RKO (cell line): ENCODE data around the gene CLIP3.
"Not testable (repeated sequence)": the region's sequence is repeated elsewhere in the genome, so short reads cannot be mapped to it uniquely, and the experiment has no call there.

ENCODE experiments used
- DNase-seq: peaks from one replicate; pipeline ENCODE4 v3.0.0-alpha.2; 2016; ENCODE audit warnings: low spot score

The CLIP3 gene, protein sequence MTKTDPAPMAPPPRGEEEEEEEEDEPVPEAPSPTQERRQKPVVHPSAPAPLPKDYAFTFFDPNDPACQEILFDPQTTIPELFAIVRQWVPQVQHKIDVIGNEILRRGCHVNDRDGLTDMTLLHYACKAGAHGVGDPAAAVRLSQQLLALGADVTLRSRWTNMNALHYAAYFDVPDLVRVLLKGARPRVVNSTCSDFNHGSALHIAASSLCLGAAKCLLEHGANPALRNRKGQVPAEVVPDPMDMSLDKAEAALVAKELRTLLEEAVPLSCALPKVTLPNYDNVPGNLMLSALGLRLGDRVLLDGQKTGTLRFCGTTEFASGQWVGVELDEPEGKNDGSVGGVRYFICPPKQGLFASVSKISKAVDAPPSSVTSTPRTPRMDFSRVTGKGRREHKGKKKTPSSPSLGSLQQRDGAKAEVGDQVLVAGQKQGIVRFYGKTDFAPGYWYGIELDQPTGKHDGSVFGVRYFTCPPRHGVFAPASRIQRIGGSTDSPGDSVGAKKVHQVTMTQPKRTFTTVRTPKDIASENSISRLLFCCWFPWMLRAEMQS

DNA sequence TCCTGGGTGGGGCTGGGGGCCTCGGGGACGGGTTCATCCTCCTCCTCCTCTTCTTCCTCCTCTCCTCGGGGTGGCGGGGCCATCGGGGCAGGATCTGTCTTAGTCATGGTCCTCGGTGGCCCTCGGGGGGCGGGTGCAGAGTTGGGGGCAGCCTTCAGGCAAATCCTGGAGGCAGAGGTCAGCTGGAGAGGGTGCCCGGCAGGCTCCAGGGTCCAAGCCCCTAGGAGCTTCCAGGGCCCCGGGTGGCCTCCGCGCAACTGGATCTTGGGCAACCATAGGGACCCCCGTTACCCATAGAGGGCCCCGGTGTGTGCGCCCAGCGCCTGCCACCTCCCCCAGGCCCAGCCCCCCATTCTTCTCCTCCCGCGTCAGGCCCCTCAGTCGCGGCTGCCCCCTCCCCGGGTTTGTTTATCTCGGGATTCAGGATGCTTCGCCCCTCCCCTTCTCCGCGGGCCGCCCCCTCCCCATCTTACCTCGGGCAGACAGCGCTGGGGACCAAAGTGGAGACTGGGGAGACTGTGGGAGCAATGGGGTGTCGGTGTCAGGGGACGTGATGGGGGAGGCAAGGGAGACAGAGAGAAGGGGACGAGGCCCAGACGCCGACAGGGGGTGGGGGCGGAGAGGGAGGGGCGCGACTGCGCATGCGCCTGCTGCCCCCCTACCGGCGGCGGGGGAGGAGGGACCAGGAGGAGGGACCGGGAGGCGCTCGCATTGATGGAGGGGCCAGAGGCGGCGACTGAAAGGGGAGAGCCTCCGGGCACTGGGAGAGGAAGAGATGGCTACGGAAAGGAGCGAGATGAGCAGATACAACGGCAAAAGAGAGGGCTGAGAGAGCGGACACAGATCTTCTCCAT lies at the start of gene CLIP3:
TSS of gene CLIP3 (minus strand) at position 623 of the 854 bp plus-strand sequence. CDS start at position 107, 516 bp downstream.
- DNase-seq = no peak

DNA sequence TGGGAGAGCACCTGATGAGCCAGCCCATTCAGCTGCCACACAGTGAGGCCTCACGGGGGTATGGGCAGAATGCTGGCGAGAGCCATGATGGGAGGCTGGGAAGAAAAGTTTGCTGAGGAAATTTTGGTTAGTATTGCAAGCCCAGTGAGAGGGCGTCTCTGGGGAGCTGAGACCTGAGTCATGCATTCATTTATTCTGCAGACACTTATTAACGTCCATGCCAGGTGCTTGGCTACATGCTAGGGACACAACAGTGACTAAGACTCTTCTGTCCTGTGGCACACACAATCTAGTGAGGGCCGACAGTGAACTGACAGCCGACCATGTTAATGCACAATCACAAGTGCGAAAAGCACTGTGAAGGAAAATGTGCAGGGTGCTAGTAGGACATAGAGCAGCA lies 49.2 kb upstream of the CLIP3 start:
- no peak for DNase-seq

DNA sequence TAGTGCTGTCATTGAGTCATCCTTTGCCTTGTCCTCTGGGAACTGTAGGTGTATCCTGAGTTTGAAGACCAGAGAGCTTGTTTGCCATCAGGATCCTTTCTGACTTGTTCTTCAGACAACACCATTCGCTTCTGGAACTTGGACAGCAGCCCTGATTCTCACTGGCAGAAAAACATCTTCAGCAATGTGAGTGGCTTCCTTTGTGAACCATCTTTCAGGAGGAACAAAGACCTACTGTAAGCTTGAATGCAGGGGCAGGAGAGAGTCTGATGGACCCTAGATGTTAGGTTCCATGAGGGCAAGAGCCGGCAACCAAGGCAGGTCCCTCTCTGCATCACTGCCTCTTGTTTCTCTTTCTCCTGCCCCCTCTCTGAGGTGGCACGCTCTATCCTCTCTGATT lies 48.7 kb upstream of the CLIP3 start:
- DNase-seq = no peak

DNA sequence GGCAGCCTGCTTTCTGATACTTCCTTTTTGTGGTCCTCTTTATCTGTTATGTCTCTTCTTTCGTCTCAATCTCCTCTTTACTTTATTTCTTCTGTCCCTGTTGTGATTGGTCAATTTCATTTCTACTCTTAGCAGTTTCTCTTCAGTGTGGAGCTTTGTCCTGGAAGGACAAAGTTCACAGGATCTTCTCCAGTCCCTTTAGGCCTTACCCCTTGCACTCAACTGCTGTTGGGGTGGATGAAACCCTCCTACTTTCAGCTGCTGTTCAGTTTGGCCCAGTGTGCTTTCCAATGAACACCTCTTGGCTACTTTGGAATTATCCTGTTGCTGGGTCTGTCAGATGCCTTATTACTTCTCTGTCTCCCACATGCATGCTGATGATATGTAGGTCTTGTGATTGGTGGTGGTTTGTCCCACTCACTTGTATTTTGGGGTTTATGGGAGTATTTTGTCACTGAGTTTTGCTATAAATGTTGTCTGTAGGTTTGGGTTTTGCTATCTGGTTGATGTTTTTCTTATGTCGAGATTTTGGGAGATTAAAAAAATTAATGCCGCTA lies 46.8 kb upstream of the CLIP3 start:
- no peak for DNase-seq

DNA sequence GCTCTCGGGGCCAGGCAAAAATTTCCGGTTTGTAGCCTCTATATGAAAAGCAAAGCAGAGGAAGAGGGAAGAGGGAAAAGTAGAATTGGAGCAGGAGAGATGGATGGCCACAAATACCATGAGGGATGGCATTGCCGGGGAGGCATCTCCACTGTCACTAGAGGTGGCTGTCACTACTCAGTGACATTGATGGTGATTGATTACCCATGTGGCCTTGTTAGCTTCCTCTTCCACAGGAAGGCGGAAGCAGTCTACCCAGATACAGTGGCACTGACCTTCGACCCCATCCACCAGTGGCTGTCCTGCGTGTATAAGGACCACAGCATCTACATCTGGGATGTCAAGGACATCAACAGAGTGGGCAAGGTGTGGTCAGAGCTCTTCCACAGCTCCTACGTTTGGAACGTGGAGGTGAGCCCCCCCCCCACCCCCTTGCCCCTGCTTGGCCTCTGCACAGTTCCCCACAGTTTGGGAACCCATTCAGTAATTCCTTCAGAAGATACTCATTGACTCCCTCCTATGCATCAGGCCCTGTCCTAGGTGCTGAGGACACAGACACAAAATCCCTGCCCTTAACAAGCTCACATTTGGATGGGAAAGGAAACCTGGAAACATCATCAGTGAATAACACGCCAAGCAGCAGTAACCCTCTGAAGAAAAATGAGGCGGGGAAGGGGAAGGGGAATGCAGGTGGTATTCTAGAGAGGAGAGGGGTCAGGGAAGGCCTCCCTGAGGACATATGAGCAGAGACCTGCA lies 40.6 kb upstream of the CLIP3 start:
- no peak for DNase-seq

DNA sequence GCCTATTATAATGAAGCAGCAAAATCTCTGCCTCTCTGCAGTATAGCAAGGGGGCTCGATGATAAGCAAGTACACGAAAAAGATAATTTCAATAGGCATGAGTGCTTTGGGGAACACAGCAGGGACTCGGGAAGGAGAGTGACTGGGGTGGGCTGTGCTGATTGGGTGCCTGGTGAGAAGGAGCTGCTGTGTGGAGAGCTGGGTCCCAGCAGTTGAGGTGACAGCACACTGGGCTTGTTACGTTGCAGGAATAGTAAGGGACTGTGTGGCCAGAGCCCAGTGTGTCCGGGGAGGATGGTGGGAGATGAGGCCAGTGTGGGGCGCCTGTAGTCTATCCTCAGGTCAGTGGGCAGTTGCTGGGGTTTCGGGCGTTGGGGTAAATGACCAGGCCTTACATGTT lies 39.4 kb upstream of the CLIP3 start:
- no peak for DNase-seq

DNA sequence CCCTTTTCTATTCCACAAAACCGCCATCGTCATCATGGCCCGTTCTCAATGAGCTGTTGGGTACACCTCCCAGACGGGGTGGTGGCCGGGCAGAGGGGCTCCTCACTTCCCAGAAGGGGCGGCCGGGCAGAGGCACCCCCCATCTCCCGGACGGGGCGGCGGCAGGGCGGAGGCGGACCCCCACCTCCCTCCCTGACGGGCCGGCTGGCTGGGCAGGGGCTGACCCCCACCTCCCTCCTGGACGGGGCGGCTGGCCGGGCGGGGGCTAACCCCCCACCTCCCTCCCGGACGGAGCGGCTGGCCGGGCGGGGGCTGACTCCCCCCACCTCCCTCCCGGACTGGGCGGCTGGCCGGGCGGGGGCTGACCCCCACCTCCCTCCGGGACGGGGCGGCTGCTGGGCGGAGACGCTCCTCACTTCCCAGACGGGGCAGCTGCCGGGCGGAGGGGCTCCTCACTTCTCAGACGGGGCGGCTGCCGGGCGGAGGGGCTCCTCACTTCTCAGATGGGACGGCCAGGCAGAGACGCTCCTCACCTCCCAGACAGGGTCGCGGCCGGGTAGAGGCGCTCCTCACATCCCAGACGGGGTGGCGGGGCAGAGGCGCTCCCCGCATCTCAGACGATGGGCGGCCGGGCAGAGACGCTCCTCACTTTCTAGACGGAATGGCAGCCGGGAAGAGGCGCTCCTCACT lies 36.3 kb upstream of the CLIP3 start:
- not testable (repeated sequence) for DNase-seq

DNA sequence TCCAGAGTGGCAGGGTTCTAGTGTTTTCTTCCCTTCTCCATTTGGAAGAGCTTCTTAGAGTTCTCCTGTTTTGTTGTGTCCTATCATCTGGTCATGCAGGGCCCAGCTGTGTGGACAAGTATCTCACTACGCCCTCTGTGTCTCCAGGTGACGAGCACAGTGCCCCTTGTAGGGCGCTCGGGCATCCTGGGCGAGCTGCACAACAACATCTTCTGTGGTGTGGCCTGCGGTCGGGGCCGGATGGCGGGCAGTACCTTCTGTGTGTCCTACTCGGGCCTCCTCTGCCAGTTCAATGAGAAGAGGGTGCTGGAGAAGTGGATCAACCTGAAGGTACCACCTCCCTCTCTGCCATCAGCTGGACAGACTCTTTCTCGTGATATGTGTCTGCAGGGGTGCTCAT lies 35.0 kb upstream of the CLIP3 start:
- no peak for DNase-seq

DNA sequence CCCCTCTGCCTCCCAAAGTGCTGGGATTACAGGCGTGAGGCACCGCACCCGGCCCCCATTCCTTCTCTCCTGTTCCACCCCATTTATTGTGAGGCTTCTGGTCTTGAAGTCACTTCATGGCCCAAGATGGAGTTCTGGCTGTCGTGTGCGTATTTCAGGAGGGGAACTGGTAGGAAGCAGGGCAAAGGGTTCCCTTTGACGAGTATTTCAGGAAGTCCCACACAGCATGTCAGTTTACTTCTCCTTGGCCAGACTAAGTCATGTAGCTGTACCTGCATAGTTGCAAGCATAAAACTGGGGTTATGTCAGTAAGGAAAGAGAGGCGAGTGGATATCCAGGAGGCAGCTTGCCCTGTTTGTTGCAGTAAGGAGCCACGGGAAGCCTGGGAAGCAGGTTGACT lies 32.2 kb upstream of the CLIP3 start:
- DNase-seq = no peak

DNA sequence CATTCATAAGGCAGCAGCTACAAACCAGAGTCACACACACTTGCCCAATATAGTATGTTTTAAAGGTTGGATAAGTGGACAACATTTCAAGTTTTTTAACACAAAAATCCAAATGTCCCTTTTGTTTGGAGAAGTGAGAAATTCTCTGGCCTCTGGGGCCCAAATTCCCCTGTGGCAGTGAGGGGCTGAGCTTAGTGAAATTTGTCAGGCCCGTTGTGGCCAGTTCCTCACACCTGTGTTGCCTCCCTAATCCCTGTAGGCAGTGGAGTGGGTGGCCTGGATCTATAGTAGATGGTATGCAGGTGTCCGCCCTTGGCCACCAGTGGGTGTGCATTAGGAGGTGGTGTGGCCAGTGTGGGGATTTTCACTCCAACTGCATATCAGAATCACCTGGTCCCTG lies 28.7 kb upstream of the CLIP3 start:
- DNase-seq = no peak

DNA sequence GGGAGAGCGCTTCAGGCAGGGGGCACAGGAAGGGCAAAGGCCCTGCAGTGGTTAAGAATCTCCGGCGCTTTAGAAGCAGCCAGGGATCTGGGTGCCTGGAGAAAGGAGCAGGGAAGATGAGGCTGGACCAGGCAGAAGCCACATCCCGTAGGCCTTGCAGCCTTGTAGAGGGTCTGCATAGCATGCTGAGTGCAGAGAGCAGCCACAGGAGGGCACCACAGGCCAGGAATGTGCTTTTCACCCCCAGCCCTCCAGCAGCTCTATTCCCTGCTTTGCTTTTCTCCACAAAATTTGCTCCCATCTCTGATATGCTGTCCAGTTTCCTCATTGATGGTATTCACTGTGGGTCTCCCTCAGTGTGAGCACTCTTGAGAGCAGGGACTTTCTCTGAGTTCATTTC lies 27.8 kb upstream of the CLIP3 start:
- DNase-seq = peak; percentile 39

DNA sequence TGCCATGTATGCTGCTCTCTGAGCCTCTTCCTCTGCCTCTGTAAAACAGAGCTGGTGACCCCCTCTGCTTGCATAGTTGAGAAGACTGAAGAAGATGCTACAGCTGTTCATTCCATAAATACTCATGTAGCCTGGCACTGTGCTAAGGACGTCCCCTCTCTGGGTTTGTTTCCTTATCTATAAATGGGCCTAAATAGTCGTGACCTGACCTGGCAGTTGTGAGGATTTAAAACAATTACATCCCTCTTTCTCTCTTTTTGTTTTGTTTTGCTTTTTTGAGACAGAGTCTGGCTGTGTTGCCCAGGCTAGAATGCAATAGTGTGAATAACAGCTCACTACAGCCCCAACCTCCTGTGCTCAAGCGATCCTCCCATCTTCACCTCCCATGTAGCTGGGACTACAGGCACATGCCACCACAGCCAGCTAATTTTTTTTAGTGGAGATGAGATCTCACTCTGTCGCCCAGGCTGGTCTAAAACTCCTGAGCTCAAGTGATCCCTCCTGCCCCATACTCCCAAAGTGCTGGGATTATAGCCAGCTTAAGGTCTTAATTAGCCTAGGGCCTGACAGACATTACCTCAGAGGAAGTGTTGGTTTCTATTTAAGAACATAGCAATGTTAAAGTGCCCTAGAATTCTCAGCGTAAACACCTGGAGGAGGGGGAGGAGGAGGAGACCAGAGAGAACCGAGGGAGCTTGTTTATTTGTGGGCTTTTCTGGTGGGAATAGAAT lies 26.7 kb upstream of the CLIP3 start:
- DNase-seq = no peak

DNA sequence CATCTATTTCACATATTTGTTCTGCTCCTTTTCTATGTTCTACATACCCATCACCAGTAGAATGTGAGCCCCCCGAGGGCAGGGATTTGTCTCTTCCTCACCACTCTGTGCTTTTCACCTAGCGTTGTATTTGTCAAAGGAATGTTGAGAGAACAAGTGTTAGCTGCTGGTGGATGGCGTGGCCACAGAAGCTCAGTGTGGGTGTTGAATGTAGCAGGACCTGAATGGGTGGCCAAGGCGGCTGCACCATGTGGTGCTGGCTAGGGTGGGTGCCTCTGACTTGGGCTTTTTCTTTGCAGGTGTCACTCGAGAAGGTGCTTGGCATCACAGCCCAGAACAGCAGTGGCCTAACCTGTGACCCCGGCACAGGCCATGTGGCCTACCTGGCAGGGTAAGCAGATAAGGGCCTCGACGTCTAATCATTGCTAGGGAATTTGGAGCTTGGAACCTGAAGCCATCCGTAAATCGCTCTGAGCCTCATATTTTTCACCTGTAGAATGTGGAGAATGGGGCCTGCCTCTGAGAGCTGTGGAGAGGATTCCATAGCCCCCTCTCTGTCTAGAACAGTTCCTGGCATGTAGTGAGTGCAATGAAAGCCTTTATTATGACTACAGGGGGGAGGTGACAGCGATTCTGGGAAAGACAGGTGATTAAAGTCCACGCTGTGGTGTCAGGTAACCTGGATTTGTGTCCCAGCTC lies 26.0 kb upstream of the CLIP3 start:
- no peak for DNase-seq

DNA sequence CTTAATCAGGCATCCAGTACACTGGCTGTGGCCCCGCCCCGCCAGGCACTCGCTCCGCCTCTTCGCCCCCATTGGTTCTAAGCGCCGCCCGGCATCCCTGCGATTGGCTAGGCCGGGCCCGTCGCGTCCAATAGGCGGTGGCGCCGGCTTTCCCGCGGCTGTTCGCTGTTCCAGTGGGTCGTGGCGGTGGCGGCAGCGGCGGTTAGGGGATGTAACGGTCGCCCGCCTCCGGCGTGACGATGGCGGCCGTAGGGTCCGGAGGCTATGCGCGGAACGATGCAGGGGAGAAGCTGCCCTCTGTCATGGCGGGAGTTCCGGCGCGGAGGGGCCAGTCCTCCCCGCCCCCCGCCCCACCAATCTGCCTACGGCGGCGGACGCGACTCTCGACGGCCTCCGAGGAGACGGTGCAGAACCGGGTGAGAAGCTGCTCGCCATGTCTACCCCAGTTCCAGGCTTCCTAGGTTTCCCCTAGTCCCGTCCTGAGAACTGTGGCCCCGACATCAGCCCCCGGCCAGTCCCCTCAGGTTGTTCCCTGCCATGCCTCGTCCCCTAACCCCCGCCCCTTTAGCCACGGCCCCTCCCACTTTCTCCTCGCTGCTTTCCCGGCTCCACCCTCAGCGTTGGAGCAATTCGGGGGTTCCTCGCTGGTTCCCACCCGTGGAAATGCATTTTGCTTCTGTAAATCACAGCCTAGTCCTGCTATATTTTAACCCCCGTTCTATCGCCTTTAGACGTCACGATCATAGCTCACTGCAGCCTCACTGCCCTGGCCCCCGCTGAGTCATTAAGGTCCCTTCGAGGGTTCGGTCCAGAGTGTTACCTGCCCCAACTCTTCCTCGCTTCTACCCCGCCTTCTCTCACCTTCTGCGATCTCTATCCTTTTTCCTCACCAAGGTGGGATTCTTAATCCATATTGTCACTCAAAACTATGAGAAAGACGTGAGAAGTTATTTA lies 22.3 kb upstream of the CLIP3 start, which contains the start of gene WDR62:
TSS of gene WDR62 (plus strand) at position 165 of the 954 bp plus-strand sequence. CDS start at position 240, 75 bp downstream.
- peak; percentile 91 for DNase-seq

DNA sequence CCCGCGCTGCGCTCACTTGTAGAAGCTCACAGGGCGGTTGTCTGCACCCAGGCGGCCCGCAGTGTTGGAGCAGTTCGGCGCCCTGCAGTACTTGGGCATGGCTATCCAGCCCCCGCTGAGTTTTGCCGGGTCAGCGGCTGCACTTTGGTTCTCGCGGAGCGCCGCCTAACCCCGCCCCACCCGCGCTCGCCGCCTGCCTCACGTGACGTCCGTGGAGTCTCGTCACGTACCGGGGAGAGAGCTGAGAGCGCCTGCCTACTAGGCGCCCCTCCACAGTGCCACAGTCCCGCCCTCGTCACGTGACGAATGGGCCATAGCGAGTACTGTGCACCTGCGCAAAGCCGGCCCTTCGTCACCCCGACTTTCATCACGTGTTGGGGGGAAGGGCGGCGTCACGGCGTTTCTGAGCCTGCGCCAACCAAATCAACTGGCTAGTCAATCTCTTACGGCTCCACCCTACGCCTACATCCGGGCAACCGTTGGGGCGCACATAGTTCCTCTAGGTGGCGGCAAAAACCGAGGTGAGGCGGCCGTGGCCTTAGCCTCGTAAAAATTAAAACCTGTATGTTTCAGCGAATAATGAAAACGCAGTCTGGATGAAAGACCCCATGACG lies 21.6 kb upstream of the CLIP3 start, which contains the start of gene THAP8:
TSS of gene THAP8 (minus strand) at position 167 of the 614 bp plus-strand sequence. CDS start at position 99, 68 bp downstream.
- DNase-seq = peak; percentile 99

DNA sequence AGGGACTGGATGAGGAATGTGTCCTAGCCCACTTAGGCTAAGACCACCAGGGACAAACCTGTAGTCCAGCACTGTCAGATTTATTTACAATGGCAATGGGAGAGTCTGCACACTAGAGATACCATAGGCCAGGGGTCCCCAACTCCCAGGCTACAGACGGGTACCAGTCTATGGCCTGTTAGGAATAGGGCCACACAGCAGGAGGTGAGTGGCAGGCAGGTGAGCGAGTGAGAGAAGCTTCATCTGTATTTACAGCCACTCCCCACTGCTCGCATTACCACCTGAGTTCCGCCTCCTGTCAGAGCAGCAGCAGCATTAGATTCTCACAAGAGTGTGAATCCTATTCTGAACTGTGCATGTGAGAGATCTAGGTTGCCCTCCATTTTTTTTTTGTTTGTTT lies 19.0 kb upstream of the CLIP3 start:
- DNase-seq = no peak

DNA sequence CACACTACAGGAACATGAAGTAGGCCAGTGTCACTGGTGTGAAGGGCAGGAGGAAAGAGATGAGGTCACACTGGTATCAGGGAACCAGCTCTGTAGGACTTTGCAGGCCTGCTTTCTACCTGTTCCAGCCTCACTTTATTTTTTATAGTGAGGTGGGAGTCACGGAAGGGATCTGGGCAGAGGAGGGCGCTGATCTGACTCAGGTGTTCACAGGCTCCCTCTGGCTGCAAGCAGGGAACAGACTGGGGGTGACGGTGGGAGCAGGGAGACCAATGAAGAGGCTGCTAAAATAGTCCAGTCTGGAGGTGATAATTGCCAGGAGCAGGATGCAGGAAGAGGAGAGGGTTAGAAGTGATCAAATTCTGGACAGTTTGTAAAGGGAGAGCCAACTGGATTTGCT lies 18.6 kb upstream of the CLIP3 start:
- no peak for DNase-seq

DNA sequence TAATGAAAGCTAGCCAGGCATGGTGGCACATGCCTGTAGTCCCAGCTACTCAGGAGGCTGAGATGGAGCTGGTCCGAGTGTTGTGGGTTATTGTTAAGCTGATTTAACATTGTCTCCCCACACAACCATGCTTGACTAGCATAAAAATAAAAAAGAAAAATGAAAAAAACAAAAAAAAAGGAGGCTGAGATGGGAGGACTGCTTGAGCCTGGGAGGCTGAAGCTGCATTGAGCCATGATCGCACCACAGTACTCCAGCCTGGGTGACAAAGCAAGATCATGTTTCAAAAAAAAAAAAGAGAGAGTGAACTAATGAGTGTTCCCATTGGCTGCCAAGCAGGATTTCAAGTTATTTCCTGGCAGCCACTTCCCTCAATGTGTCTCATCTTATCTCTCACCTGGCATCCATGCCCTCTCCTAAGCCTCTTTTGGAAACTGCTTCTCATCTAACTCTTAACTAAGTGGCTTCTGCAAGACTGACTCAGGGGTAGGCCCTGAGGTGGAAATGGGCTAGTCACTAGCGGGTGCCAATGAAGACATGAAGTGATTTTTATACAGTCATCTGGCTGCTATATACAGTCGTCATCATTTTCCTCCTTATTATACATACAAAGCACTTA lies 16.5 kb upstream of the CLIP3 start:
- no peak for DNase-seq
